ENCODE results near the gene SIGLEC7.

The SIGLEC7 gene

GRCh38 chr19:51157265-51157664 is 15.2 kb downstream of the SIGLEC7 start:
- H3K4me3 ChIP-seq (replicated peaks; ENCODE audit: low read depth, low read length): no peak overlapping the region
- TF ChIP-seq CTCF (IDR thresholded peaks at IDR 0.05; ENCODE audit: low read length, missing control alignments): no peak
- DNase-seq (ENCODE audit: low read depth): no peak

GRCh38 chr19:51158474-51159129 is 16.5 kb downstream of the SIGLEC7 start:
- no peak overlapping the region for H3K4me3 ChIP-seq (replicated peaks; ENCODE audit: low read depth, low read length)
- peak; percentile 64 for TF ChIP-seq CTCF (IDR thresholded peaks at IDR 0.05; ENCODE audit: low read length, missing control alignments)
- peak; percentile 42 for DNase-seq (ENCODE audit: low read depth)

- TF ChIP-seq CTCF (IDR thresholded peaks at IDR 0.05; ENCODE audit: low read length, missing control alignments): no peak
- no peak overlapping the region for H3K4me3 ChIP-seq (replicated peaks; ENCODE audit: low read depth, low read length)
Measured at GRCh38 chr19:51159656-51160055, 17.6 kb downstream of the SIGLEC7 start.

GRCh38 chr19:51161266-51161665 is 19.2 kb downstream of the SIGLEC7 start:
- TF ChIP-seq CTCF (IDR thresholded peaks at IDR 0.05; ENCODE audit: low read length, missing control alignments): no peak
- H3K4me3 ChIP-seq (replicated peaks; ENCODE audit: low read depth, low read length): no peak overlapping the region
- no peak for DNase-seq (ENCODE audit: low read depth)

More at GRCh38 chr19:51159656-51160055, 17.6 kb downstream of the SIGLEC7 start:
- DNase-seq (ENCODE audit: low read depth): no peak

- no peak overlapping the region for H3K4me3 ChIP-seq (replicated peaks; ENCODE audit: low read depth, low read length)
- DNase-seq (ENCODE audit: low read depth): no peak
- no peak for TF ChIP-seq CTCF (IDR thresholded peaks at IDR 0.05; ENCODE audit: low read length, missing control alignments)
Measured at GRCh38 chr19:51161867-51162496, 19.9 kb downstream of the SIGLEC7 start.

- TF ChIP-seq CTCF (IDR thresholded peaks at IDR 0.05; ENCODE audit: low read length, missing control alignments): no peak
Measured at GRCh38 chr19:51163257-51163656, 21.2 kb downstream of the SIGLEC7 start.

GRCh38 chr19:51164215-51164614 is 22.1 kb downstream of the SIGLEC7 start:
- no peak for DNase-seq (ENCODE audit: low read depth)
- TF ChIP-seq CTCF (IDR thresholded peaks at IDR 0.05; ENCODE audit: low read length, missing control alignments): no peak
- H3K4me3 ChIP-seq (replicated peaks; ENCODE audit: low read depth, low read length): no peak overlapping the region

More at GRCh38 chr19:51163257-51163656, 21.2 kb downstream of the SIGLEC7 start:
- no peak for DNase-seq (ENCODE audit: low read depth)
- no peak overlapping the region for H3K4me3 ChIP-seq (replicated peaks; ENCODE audit: low read depth, low read length)

All from fibroblast of pulmonary artery (primary cell).